Measurements from ENCODE around the gene MKX.
A peak's percentile ranks its signal among the peaks of the same experiment; 100 is the strongest.

The MKX gene

GRCh38 chr10:27742195-27743011, 3.2 kb downstream of the MKX start:
- DNase-seq, result peak; percentile 95

- no peak for DNase-seq
These were observed 4.2 kb downstream of the MKX start for GRCh38 chr10:27741173-27742091.

GRCh38 chr10:27736396-27736795, 9.2 kb downstream of the MKX start:
- DNase-seq, result no peak

- DNase-seq, result no peak
These were observed 15.6 kb downstream of the MKX start for GRCh38 chr10:27730041-27730440.

- no peak for DNase-seq
These were observed 17.3 kb downstream of the MKX start for GRCh38 chr10:27728338-27728737.

- DNase-seq, result no peak
These were observed 21.3 kb downstream of the MKX start for GRCh38 chr10:27724287-27724686.

GRCh38 chr10:27723436-27723835, 22.2 kb downstream of the MKX start:
- peak; percentile 93 for DNase-seq

- no peak for DNase-seq
These were observed 25.1 kb downstream of the MKX start for GRCh38 chr10:27720529-27720928.

- DNase-seq, result no peak
These were observed 26.6 kb downstream of the MKX start for GRCh38 chr10:27719052-27719451.

- DNase-seq, result peak; percentile 67
These were observed 27.8 kb downstream of the MKX start for GRCh38 chr10:27717861-27718260.

- peak; percentile 64 for DNase-seq
These were observed 28.4 kb downstream of the MKX start for GRCh38 chr10:27717224-27717623.

- DNase-seq, result peak; percentile 88
These were observed 29.1 kb downstream of the MKX start for GRCh38 chr10:27716521-27716920.

GRCh38 chr10:27715505-27715904, 30.1 kb downstream of the MKX start:
- no peak for DNase-seq

- DNase-seq, result peak; percentile 62
These were observed 31.3 kb downstream of the MKX start for GRCh38 chr10:27714349-27714748.

- DNase-seq, result peak; percentile 73
These were observed 31.7 kb downstream of the MKX start for GRCh38 chr10:27713941-27714340.

GRCh38 chr10:27710014-27710413, 35.6 kb downstream of the MKX start:
- peak; percentile 74 for DNase-seq

GRCh38 chr10:27709304-27709703, 36.3 kb downstream of the MKX start:
- no peak for DNase-seq

- no peak for DNase-seq
These were observed 43.6 kb downstream of the MKX start for GRCh38 chr10:27701938-27702537.

- peak; percentile 70 for DNase-seq
These were observed 45.8 kb downstream of the MKX start for GRCh38 chr10:27699776-27700175.

- no peak for DNase-seq
These were observed 46.7 kb downstream of the MKX start for GRCh38 chr10:27698961-27699360.

GRCh38 chr10:27696466-27696865, 49.2 kb downstream of the MKX start:
- DNase-seq, result peak; percentile 54

- peak; percentile 42 for DNase-seq
These were observed 49.9 kb downstream of the MKX start for GRCh38 chr10:27695706-27696105.

- DNase-seq, result no peak
These were observed 50.5 kb downstream of the MKX start for GRCh38 chr10:27695088-27695487.
